Fibroblast of peridontal ligament (primary cell): Measurements from ENCODE around the gene GSK3A.
"Not testable (repeated sequence)": the region's sequence is repeated elsewhere in the genome, so short reads cannot be mapped to it uniquely, and the experiment has no call there.

Experiments used
- DNase-seq: peaks from one replicate; pipeline ENCODE4 v3.0.0-alpha.2; 2010; ENCODE audit errors: extremely low read depth

Gene GSK3A

DNA sequence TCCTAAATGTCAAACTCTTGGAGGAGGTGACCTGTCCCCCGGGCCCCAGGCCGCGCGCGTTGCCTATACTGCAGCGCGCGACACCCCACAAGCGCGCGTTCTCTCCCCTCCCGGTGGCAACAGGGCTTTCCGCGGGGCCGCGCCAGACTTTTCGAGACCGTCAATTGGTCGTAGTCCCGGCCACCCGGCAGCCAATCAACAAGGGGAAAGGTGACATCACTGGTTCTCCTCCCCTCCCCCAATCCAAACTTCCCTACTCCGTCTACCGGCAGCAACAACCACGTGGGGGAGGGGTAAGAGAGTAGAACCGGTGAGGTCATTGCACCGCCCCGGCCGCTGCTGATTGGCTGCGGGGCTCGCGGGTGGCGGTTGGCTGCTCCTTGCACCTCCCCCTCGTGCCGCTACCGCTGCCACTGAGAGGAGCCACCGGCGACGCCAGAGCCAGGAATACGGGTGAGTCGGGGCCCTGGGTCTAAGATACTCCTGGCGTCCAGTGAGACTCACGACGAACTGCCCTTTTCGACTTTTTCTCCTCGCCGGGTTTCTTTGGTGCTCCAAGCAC, 25.8 kb upstream of the GSK3A start:
- peak; percentile 99 for DNase-seq

DNA sequence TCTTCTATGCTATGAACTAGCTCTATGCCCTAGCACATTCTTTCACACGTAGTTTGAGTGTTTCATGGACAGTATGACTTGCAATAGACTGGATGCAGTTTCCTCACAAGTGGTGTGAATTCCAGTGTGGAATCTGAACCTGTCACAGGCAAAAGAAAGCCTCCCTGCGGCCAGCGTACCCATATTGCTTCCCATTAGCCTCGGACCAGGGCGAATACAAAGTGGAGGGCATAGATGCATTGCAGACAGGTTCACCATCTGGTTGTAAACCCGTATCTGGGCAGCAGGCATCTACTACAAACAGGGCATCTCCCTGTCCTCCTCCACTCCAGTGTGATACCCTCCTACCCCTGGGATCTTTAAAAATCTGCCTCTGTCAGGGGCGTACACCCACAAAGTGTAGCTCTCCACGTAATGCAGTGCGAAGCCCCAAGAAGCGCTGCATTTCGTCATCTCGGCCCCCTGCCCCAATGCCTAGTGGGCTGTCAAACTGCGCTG, 25.3 kb upstream of the GSK3A start:
- no peak for DNase-seq

DNA sequence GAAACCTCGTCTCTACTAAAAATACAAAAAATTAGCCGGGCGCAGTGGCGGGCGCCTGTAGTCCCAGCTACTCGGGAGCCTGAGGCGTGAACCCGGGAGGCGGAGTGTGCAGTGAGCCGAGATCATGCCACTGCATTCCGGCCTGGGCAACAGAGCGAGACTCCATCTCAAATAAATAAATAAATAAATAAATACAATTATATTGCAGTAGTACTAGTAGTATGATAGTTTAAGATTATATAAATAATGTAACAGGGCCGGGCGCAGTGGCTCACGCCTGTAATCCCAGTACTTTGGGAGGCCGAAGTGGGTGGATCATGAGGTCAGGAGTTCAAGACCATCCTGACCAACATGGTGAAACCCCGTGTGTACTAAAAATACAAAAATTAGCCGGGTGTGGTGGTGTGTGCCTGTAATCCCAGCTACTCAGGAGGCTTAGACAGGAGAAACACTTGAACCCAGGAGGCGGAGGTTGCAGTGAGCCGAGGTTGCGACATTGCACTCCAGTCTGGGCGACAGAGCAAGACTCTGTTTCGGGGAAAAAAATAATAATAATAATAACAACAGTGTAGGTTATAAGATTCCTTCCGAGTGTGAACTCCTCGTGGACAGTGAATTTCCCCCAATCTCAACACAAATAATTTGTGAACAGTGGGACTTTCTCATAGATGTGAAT, 24.7 kb upstream of the GSK3A start:
- DNase-seq, result not testable (repeated sequence)

DNA sequence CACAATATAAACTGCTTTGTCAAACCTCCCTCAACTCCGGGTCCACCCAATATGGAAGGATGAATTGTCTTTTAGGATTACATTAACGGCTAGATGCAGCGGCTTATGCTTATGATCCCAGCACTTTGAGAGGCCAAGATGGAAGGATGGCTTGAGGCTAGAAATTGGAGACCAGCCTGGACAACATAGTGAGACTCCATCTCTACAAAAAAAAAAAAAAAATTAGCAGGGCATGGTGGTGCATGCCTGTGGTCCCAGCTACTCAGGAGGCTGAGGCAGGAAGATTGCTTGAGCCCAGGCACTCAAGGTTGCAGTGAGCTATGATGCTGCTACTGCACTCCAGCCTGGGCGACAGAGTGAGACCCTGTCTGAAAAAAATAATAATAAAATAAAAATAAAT, 23.7 kb upstream of the GSK3A start:
- not testable (repeated sequence) for DNase-seq

DNA sequence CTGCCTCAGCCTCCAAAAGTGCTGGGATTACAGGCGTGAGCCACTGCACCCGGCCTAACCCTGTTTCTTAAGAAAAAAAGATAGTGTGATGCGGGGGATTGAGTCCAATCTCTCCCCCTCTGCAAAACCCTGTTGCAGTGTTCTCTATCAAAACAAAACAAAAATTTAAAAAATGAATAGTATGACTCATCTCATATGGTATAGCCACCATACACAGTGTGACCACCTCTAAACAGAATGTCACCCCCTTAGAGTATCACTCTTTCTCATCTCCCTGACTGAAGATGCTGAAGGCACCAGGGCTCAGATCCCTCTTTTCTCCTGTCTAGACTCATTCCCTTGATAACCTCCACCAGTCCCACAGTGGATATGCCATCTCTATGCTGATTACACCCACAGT, 19.4 kb upstream of the GSK3A start:
- DNase-seq, result no peak

DNA sequence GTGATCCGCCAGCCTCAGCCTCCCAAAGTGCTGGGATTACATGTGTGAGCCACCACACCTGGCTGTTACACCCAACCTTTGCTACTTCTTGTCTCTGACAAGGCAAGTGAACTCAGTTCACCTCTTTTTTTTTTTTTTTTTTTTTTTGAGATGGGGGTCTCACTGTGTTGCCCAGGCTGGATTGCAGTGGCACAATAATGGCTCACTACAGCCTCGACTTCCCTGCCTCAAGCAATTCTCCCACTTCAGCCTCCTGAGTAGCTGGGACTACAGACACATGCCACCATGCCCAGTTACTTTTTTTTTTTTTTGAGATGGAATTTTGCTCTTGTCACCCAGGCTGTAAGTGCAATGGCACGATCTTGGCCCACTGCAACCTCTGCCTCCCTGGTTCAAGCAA, 15.4 kb upstream of the GSK3A start:
- DNase-seq, result not testable (repeated sequence)

DNA sequence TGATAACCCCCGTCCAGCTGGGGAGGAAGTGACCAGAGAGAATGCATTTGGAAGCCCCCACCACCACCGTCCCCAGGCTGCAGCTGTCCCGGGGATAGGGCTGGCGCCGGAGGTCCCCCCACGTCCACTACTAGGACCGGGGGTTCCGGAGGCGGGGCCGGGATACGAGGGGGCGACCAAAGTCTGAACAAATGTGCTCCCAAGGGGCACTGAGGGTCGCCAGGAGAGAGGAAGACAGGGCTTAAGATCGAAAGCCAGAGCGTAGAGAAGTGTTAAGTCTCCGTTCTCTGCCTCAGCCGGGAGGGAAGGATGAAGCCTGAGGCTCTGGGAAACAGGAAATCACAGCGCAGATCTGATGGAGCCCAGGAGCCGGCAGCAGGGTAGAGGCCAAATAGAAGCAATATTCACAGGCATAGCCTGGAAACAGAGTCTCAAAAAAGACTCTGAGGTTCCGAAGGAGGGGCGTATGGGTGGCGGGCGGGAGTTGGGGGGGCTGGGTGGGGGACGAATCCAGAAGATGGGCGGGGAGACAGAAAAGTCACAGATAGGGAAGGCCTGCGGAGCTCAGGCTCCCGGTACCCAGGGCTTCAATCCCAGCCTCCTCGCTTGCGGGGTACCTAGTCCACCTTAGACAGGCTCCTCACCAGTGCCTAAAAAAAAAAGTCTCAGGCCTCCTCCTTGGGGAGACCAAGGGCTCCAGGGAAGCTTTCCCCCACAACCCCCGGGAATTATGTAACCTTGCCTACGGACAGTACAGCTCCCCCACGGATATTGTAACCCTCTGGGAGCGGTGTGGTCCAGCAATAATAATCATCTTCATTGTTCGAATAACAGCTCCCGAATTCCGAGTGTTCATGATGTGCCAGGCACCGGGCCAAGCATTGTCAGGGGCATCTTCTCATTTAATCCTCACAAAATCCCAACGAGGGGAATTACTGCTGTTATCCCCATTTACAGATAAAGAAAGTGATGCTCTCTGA, 13.7 kb upstream of the GSK3A start:
- peak; percentile 44 for DNase-seq

DNA sequence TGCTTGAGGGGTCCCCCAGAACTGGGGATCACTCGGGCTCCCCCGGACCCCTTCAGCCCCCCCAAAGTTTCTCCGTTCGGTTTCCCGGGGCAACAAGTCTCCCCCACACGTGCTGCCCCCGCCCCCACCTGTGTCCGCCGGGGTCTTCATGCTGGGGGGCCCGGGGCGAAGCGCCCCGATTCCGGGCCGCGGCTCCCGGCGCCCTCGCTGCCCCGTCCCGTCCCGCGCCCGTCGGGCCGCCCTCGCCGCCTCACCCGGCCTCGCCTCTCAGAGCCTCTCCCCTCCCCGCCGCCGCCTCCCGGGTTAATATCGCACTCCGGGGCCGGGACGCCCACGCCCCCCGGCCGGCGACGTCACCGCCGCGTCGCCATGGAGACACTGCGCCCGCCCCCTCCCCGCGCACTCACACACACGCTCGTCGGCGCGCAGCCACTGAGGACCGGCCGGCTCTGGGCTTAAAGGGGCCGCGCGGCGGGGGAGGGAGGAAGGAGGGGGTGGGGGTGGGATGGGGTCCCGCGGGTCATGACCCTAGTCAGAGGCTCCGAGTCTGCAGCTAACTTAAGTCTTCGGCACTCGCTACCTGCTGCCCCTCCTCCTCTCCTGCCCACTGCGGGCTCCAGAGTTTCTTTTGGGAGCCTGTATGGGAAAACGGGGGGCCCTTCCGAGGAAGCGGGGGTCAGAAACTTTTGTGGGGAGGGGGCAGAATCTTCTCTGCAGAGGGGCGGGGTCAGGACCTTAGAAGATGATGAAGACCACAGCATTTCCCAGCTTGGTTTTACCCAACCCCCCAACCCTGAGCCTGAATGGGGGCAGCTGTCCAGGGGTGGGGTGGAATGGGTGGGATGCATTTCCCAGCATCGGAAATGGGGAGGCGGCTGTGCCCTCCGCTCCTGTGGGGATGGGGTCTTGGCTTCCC, 12.7 kb upstream of the GSK3A start, which contains the start of gene ERF:
TSS of gene ERF (minus strand) at position 279 of the 916 bp plus-strand sequence. CDS start at position 150, 129 bp downstream.
- DNase-seq, result peak; percentile 78

DNA sequence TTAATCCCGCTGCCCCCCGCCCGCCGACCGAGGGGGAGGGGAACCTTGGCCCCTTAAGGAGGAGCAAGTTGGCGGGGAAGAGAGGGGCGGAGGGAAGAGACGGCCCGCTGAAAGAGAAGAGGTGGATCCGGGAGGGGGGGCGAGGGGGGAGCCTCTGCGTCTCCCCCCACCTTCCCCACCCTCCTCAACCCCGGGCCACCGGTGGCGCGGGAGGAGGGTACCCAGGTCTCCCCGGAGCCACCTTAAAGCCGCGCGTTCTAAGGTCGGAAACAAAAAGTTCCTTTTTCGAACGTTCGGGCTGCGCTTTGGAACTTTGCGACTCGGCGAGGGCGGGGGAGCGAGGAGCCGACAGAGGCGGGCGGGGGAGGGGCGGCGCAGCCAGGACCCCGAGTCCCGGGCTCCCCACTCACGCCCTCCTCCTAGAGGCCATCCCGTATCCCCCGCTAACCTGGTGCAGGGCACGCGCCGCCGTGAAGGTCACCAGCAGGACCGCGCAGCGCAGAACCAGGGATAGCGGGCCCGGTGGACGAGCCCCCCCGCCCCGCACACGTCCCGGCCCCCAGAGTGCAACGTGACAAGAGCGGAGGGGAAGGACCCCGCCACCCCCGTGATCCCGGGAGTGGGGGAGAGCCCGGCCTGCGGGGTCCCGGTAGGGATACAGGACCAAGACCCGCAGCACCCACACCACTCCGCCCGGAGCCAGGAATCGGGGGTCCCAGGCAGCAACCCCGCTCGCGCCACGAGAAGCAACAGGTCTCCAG, 11.9 kb upstream of the GSK3A start:
- DNase-seq, result no peak

DNA sequence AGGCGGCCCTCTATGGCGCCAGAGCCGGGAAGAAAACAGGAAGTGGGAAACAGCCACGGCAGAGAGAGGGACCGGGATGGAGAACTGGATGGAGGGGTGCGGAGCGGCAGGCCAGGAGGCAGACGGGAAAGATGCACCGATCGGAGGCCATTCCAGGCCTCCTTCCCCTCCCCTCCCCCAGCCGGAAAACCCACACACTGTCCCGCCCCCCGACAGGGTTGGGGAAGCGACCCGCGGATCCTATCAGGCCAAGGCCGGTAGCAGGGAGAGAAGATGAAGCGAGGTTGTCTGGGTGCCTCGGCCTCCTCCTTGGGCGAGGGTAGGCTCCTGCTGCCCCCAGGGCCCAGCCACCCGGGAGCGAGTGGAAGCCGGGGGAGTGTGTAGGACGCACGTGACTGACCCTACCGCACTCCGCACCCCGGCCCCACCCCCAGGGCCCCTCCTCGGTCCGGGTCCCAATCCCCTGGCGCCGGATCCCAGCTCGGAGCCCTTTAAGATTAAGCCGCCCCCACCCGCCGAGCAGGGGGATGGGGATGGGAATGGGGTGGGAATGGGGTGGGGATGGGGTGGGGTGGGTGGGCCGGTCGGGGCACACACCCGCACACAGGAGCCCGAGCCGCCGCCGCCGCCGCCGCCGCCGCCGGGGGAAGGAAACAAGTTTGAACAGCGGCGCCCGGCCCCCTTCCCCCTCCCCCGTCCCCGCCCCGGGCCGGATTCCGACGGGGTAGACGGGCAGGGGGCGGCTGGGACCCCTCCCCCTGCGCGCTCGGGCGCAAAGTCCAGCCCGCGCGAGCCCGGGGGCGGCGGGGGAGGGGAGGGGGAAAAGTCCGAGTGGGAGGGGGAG, 11.1 kb upstream of the GSK3A start:
- DNase-seq, result no peak

DNA sequence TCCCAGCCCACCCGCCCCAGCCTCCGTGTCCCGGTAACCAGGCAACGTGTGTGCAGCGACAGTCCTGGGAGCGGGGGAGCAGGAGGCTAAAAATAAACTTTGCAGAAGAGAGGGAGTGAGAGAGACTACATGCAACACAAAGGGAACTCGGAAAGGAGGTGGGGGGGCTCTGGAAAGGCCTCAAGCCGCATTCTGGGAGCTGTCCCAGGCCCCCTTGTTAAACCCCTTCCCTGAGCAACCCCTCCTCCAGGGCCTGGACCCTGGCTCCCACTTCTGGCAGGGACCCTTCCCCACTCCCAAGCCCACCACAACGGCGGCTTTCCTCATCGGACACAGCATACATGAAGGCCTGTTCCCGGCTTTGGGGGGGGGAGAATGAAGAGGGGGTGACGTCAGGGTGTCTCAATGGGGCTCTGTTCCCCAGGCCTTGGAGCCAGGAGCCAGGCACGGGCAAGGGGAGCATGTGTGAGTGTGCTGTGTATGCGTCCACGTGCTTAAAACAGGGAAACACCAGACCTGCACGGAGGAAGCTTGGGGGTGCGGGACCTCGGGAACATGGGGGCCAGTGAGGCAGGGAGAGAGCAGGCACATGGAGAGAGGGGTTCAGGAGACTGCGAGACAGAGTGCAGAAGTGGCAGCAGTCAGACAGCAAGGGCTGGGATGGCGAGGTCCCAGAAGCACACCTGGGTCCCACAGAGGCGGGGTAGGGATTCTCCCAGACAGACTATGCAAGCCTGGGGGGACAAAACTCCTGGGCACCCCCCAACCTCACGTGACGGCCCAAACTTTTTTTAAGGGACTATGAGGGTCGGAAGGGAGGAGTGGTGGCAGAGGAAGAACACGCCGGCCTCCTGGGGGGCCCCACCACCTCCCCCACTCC, 10.2 kb upstream of the GSK3A start:
- peak; percentile 62 for DNase-seq

DNA sequence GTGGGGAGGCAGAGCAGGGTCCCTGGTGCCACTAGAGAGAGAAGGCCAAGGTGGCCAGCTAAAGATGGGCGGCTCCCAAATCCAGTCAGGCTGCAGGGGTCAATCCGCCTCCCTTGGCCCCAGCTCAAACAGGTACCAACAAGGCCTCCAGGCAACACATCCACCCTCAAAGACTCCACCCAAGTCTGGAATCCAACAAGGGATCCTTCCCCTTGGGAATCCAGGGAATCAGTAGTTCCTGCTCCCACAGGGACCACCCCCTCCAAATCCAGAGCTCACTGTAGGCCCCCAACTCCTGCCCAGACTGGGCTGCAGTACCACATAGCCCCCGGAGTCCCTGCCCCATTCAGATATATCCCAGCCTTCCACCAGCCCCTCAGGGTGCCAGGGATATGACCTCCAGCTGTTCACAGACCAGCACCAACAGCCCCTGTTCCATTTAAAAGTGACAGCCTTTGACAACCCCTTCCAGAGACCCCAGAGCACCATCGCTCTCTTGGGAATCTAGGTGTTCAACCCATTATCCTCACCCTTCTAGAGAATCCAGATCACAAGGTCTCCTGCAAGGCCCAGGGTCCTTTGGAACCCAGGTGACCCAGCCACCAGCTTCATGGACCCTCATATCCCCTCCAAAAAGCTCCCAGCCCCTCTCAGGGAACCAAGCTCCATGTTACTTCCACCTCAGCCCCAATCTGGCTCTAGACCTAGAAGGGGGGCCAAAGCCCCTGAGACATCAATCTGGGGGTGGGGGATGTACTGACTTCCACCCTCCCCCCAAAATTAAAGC, 9.4 kb upstream of the GSK3A start:
- DNase-seq, result no peak

DNA sequence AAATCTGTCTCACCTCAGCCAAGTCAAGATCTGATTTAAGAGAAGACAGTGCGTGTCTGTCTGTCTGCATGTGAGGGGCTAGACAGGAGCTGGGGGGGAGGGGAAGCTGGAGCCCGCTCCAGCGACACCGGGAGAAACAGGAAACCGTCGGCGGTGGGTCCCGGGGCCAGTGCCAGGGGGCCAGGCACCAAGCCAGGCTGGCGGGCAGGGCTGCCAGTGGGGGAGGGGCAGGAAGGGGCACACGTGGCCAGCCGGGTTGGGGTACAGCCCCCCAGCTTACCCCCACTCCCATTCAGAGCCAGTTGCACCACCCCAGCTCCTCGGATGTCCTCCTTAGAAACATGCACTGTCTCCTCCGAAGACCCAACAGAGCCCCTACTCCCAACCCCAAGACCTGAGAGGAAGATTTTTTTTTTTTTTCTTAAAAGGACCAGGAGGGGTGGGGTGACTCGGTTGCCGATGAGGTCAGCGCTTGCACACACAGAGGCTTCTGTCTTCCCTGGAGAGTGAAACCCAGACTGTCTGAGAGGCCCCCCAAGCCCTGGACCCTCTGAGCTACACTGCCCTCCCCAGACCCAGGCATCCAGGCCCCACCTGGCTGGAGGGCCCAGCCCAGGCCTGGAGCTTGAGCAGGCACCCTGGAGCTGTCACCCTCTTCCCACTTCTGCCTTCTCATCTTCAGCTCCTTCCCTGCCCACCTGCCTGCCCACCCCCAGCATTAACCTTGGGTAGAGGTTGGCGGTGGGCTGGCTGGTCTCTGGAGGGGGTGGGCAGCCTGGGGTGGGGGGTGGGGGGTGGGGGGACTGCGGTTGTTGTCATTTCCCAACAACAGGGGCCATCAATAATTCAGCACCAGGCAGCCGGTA, 8.5 kb upstream of the GSK3A start:
- no peak for DNase-seq

DNA sequence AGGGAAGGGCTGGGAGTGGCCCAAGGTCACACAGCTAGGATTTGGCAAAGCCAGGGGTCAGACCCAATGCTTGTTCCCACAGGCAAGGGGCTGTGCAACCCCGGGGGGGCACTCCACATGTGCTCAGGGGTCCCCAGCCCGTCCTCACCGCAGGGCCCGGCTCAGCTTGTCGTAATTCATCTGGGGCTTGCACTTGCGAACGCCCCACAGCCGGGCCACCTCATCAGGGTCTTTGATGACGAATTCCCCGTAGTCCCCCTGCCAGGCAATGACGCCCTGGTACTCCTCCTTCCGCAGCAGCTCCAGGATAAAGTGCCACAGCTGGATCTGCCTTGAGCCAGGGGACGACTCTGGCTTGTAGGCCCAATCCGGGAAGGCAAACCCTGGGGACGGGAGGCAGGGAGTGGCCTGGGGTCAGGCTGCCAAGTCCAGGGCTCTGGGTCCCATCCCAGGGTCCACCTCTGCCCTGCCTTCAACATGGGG, 7.8 kb upstream of the GSK3A start:
- DNase-seq, result no peak

DNA sequence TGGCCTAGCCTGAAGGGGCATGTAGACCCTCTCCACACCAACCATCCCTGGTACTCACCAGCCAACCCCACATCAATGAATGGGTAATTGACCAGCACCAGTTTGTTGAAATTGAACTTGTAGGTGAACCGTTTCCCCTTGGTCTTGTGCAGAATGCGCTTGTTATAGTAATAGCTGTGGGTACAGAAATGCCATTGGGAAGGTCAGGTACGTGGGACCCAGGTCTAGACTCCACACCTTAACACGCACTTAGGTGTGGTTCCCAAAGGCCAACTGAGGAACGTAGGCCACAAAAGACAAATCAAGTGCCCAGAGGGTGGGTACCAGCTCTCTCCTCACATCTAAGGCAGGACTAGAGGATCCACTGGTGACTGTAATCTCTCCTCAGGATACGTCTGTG, 7.4 kb upstream of the GSK3A start:
- DNase-seq, result no peak

DNA sequence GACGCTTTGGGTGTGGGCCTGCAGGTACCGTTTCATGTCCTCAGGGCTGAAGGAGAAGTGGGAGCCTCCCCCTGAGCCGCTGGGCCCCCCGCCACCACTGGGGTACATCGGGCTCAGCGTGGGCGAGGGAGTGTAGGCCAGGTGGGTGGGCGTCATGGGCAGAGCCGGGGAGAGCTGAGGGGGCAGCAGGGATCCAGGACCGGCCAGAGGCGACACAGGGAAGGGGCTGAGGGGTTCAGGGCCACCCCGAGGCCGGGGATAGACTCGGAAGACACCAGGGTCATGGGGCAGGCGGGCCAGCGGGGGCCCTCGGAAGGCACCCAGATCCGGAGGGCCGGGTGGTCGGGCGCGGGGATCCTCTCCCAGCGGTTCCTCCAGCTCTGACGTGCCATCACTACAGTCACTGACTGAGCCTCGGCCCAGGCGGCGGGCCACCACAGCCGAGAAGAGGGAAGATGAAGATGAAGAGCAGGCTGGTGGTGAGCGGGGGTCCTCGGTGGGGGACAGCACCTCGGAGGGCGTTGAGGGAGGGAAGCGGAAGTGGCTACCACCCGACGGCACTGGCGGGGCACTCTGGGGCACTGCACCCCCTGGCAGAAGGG, 6.8 kb upstream of the GSK3A start:
- no peak for DNase-seq
